ENCODE data around the gene GYPB. TPM values are rescaled to one million over a fixed set of nuclear protein-coding genes. Genes with fewer than 3 reads are reported as not detected.
"Not testable (repeated sequence)": the region's sequence is repeated elsewhere in the genome, so short reads cannot be mapped to it uniquely, and the experiment has no call there.

GYPB gene
- polyA plus RNA-seq, 1 donor from 2014 or later: not detected

DNA sequence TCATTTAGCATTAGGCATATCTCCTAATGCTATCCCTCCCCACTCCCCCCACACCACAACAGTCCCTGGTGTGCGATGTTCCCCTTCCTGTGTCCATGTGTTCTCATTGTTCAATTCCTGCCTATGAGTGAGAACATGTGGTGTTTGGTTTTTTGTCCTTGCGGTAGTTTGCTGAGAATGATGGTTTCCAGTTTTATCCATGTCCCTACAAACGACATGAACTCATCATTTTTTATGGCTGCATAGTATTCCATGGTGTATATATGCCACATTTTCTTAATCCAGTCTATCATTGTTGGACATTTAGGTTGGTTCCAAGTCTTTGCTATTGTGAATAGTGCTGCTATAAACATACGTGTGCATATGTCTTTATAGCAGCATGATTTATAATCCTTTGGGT lies 7.5 kb upstream of the GYPB start:
- not testable (repeated sequence) for H3K79me2 ChIP-seq (replicated peaks; ENCODE audit: insufficient read depth, low read length); H3K4me2 ChIP-seq (ENCODE audit: low read length); H3F3A ChIP-seq (ENCODE audit: insufficient read depth, low read length, poor library complexity, severe bottlenecking); H3K9ac ChIP-seq (ENCODE audit: low read length); H3K27ac ChIP-seq (ENCODE audit: low read length); H3K9me3 ChIP-seq (ENCODE audit: low read length); H3K4me3 ChIP-seq (ENCODE audit: low read length); H3K9me2 ChIP-seq (ENCODE audit: insufficient read depth, low read length); H3K36me3 ChIP-seq (ENCODE audit: insufficient read depth, low read length); H4K20me1 ChIP-seq (ENCODE audit: insufficient read depth); H3K27me3 ChIP-seq (ENCODE audit: insufficient read depth, low read depth, low read length); H2AFZ ChIP-seq (ENCODE audit: low read depth, low read length)

GRCh38 chr4:144024399-144025053 lies 5.3 kb upstream of the GYPB start:
- not testable (repeated sequence) for H4K20me1 ChIP-seq (ENCODE audit: insufficient read depth); H3K27ac ChIP-seq (ENCODE audit: low read length); H3K4me2 ChIP-seq (ENCODE audit: low read length); H3K27me3 ChIP-seq (ENCODE audit: insufficient read depth, low read depth, low read length); H3K9me3 ChIP-seq (ENCODE audit: low read length); H3K36me3 ChIP-seq (ENCODE audit: insufficient read depth, low read length); H3K79me2 ChIP-seq (replicated peaks; ENCODE audit: insufficient read depth, low read length); H3K4me3 ChIP-seq (ENCODE audit: low read length); H3F3A ChIP-seq (ENCODE audit: insufficient read depth, low read length, poor library complexity, severe bottlenecking); H2AFZ ChIP-seq (ENCODE audit: low read depth, low read length); H3K9ac ChIP-seq (ENCODE audit: low read length); H3K9me2 ChIP-seq (ENCODE audit: insufficient read depth, low read length)

DNA sequence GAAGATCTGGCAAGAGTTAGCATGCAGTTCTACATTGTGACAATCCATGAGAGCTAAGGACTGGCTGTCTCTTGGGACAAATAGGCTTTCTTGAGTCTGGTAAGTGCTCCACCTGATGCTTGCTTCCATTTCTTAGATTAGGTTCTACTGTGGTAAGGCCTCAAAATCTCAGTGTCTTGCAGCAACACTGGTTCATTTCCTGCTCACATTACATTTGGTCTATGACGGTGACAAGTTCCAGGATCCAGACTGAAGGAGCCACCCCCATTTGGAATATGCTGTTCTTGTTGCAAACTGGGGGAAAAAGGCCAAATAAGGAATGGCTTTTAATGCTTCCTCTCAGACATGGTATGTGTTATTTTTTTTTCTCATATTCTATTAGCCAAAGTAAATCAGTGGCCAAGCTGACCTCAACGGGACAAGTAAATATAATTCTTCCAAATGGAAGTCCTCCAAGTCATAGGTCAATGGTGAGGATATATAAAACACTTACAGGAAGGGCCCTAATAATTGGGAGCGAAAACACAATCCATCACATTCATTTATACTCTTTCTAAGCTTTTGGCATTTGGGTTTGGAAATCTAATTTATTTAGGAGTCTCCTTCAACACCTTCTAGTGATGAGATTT lies 3.7 kb upstream of the GYPB start:
- H3K4me3 ChIP-seq (ENCODE audit: low read length); H3F3A ChIP-seq (ENCODE audit: insufficient read depth, low read length, poor library complexity, severe bottlenecking); H3K27me3 ChIP-seq (ENCODE audit: insufficient read depth, low read depth, low read length); H3K27ac ChIP-seq (ENCODE audit: low read length); H3K9me3 ChIP-seq (ENCODE audit: low read length); H3K4me2 ChIP-seq (ENCODE audit: low read length); H3K36me3 ChIP-seq (ENCODE audit: insufficient read depth, low read length); H3K9ac ChIP-seq (ENCODE audit: low read length); H3K79me2 ChIP-seq (replicated peaks; ENCODE audit: insufficient read depth, low read length); H3K9me2 ChIP-seq (ENCODE audit: insufficient read depth, low read length); H4K20me1 ChIP-seq (ENCODE audit: insufficient read depth); H2AFZ ChIP-seq (ENCODE audit: low read depth, low read length): not testable (repeated sequence)

DNA sequence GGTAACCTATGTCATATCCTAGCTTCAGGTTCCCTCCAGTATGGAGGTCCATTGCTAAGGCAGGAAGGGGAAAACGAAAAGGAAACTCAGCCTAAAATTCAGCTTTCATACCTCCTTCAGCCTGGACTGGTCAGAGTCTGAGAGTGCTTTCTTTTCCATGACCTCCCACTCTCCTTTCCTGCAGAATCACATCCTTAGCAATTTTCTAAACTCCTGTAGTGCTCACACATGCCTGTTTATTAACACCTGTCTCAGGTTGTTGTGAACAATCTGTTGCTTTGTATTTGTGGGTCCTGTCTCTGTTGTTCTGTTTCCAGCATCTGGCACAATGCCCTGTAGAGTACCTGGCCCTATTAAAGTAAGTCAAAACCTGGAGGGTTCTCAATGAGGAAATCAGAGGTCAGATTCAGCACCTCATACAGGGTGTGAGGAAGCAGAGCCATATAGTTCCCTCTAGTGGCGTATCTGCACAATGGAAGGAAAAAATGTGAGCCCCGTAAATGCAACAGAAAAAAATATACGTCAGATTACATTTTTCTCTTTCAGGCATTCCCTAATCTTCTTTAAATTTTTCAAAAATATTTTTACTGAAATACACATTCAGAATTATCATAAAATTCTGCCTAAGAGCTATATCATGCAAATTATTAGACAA lies 2.3 kb upstream of the GYPB start:
- not testable (repeated sequence) for H3K27me3 ChIP-seq (ENCODE audit: insufficient read depth, low read depth, low read length); H3K79me2 ChIP-seq (replicated peaks; ENCODE audit: insufficient read depth, low read length); H2AFZ ChIP-seq (ENCODE audit: low read depth, low read length); H3K36me3 ChIP-seq (ENCODE audit: insufficient read depth, low read length); H3K9me2 ChIP-seq (ENCODE audit: insufficient read depth, low read length); H3K4me2 ChIP-seq (ENCODE audit: low read length); H3K27ac ChIP-seq (ENCODE audit: low read length); H3K4me3 ChIP-seq (ENCODE audit: low read length); H4K20me1 ChIP-seq (ENCODE audit: insufficient read depth); H3K9me3 ChIP-seq (ENCODE audit: low read length); H3F3A ChIP-seq (ENCODE audit: insufficient read depth, low read length, poor library complexity, severe bottlenecking); H3K9ac ChIP-seq (ENCODE audit: low read length)
- TF ChIP-seq RAD21 (conservative IDR thresholded peaks at IDR 0.05) (peak; percentile 64), SMC3 (conservative IDR thresholded peaks at IDR 0.05; ENCODE audit: poor library complexity) (peak; percentile 64)
- TF ChIP-seq, protein P1, sequence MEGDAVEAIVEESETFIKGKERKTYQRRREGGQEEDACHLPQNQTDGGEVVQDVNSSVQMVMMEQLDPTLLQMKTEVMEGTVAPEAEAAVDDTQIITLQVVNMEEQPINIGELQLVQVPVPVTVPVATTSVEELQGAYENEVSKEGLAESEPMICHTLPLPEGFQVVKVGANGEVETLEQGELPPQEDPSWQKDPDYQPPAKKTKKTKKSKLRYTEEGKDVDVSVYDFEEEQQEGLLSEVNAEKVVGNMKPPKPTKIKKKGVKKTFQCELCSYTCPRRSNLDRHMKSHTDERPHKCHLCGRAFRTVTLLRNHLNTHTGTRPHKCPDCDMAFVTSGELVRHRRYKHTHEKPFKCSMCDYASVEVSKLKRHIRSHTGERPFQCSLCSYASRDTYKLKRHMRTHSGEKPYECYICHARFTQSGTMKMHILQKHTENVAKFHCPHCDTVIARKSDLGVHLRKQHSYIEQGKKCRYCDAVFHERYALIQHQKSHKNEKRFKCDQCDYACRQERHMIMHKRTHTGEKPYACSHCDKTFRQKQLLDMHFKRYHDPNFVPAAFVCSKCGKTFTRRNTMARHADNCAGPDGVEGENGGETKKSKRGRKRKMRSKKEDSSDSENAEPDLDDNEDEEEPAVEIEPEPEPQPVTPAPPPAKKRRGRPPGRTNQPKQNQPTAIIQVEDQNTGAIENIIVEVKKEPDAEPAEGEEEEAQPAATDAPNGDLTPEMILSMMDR (IDR thresholded peaks at IDR 0.05; ENCODE audit: poor library complexity, severe bottlenecking): peak; percentile 65

- not testable (repeated sequence) for H2AFZ ChIP-seq (ENCODE audit: low read depth, low read length); H3K9ac ChIP-seq (ENCODE audit: low read length); H3K4me3 ChIP-seq (ENCODE audit: low read length); H3K79me2 ChIP-seq (replicated peaks; ENCODE audit: insufficient read depth, low read length); H3K36me3 ChIP-seq (ENCODE audit: insufficient read depth, low read length); H3K9me3 ChIP-seq (ENCODE audit: low read length); H3F3A ChIP-seq (ENCODE audit: insufficient read depth, low read length, poor library complexity, severe bottlenecking); H3K9me2 ChIP-seq (ENCODE audit: insufficient read depth, low read length); H3K27me3 ChIP-seq (ENCODE audit: insufficient read depth, low read depth, low read length); H3K4me2 ChIP-seq (ENCODE audit: low read length); H4K20me1 ChIP-seq (ENCODE audit: insufficient read depth); H3K27ac ChIP-seq (ENCODE audit: low read length)
These were observed 768 bp downstream of the GYPB start for GRCh38 chr4:144018223-144019000.

DNA sequence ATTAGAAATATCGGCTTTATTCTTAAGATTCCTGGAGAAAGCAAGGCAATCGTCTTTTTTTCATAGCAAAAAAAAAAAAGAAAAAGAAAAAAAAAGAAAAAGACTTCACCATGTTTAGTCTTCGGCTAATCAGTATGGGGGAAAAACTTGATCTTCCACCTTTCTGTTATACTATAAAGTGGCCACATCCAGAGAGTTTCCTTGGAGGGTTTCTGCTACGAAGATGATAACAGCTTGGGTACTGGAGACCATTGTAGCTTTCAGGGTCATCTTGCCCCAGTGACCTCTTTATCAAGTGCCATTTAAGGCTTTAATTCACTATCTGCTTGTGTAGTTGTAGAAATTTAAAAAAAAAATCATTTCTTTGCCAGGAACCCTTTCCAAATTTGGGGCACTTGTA lies 1.9 kb downstream of the GYPB start:
- H3K4me2 ChIP-seq (ENCODE audit: low read length); H3K79me2 ChIP-seq (replicated peaks; ENCODE audit: insufficient read depth, low read length); H3K9ac ChIP-seq (ENCODE audit: low read length); H3K36me3 ChIP-seq (ENCODE audit: insufficient read depth, low read length); H2AFZ ChIP-seq (ENCODE audit: low read depth, low read length); H3K27ac ChIP-seq (ENCODE audit: low read length); H3K4me3 ChIP-seq (ENCODE audit: low read length); H3K9me3 ChIP-seq (ENCODE audit: low read length); H4K20me1 ChIP-seq (ENCODE audit: insufficient read depth); H3K9me2 ChIP-seq (ENCODE audit: insufficient read depth, low read length); H3F3A ChIP-seq (ENCODE audit: insufficient read depth, low read length, poor library complexity, severe bottlenecking); H3K27me3 ChIP-seq (ENCODE audit: insufficient read depth, low read depth, low read length): not testable (repeated sequence)
